ENCODE measurements around the gene SEPTIN2.

DNA sequence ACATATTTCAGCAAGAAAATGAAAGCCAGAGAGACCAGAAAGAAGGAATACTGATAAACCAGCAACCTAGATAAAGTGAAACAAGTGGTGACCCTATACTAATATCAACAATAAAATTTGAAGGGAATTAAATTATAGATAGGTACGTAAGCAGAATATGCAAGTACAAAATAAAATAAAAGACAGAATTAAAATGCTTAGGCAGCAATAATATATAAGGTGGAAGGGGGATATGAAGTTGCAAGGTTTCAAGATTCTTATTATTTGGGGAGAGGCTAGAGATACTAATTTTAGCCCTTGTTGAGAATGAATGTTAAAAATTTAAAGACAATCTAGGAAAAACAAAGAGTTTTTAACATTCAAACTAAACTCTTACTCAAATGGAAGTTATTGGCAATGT is 39.8 kb upstream of the SEPTIN2 start:
- TF ChIP-seq, protein P1, sequence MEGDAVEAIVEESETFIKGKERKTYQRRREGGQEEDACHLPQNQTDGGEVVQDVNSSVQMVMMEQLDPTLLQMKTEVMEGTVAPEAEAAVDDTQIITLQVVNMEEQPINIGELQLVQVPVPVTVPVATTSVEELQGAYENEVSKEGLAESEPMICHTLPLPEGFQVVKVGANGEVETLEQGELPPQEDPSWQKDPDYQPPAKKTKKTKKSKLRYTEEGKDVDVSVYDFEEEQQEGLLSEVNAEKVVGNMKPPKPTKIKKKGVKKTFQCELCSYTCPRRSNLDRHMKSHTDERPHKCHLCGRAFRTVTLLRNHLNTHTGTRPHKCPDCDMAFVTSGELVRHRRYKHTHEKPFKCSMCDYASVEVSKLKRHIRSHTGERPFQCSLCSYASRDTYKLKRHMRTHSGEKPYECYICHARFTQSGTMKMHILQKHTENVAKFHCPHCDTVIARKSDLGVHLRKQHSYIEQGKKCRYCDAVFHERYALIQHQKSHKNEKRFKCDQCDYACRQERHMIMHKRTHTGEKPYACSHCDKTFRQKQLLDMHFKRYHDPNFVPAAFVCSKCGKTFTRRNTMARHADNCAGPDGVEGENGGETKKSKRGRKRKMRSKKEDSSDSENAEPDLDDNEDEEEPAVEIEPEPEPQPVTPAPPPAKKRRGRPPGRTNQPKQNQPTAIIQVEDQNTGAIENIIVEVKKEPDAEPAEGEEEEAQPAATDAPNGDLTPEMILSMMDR (IDR thresholded peaks at IDR 0.05): no peak
- TF ChIP-seq POLR2A (IDR thresholded peaks at IDR 0.05): no peak
